Stimulated activated CD4-positive, alpha-beta T cell treated with anti-CD3 and anti-CD28 coated beads, Interleukin-1b, Interleukin-23, amount 100 ng/mL, for 4 hours (primary cell): ENCODE measurements around the gene SEPTIN8.
A peak's percentile ranks its signal among the peaks of the same experiment; 100 is the strongest.

Experiments
- DNase-seq, 2 donors: peaks; one replicate each; pipeline ENCODE4 v3.0.0-alpha.2; 2020; ENCODE audit warnings: low read depth in 2 of 2

Gene SEPTIN8

DNA sequence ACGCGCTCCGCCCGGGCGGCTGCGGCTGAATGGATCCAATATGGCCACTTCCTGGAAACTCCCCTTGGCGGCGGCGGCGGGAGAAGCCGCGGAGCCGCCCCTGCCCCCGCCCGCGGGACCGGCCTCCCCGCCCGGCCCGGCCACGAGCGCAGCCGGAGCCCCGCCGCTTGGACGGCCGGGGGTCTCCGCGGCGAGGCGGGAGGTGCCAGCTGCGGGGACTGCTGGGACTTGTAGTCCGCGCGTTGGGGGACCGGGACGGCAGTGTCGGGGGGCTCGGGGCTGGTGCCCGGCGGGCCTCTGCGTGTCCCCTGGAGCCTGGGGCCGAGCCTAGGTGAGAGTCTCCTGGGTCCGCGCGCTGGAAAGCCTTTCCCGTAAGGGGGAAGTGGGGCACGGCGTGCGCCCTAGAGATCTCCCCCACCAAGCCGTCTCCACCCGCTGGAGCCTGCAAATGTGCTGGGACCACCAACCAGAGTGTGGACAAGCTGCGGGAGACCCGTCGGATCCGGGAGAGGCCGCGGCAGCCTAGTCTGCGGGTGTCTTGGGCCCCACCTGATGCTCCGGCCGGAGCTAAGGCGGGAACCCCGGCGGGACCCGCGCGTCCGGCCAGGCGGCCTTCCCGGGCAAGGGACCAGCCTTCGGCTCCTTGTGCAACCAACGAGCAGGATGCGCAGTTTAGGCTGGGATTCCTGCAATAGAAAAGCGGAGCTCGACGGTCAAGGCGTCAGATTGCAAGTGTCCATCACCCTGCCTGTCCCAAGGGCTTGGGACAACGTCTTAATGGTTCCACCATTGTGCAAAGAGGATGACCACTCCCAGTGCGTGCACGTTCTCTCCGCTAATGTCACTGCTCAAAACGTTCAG, at the start of gene SEPTIN8:
SEPTIN8 (minus strand) TSS at position 31 of the 861 bp plus-strand sequence. CDS start 102 bp downstream, outside the sequence.
- peak; percentile 7 to 34 for DNase-seq

- DNase-seq: no peak
Observed at GRCh38 chr5:132826424-132827082, 49.5 kb upstream of the SEPTIN8 start.

GRCh38 chr5:132825834-132826391, 48.9 kb upstream of the SEPTIN8 start:
- no peak for DNase-seq

DNA sequence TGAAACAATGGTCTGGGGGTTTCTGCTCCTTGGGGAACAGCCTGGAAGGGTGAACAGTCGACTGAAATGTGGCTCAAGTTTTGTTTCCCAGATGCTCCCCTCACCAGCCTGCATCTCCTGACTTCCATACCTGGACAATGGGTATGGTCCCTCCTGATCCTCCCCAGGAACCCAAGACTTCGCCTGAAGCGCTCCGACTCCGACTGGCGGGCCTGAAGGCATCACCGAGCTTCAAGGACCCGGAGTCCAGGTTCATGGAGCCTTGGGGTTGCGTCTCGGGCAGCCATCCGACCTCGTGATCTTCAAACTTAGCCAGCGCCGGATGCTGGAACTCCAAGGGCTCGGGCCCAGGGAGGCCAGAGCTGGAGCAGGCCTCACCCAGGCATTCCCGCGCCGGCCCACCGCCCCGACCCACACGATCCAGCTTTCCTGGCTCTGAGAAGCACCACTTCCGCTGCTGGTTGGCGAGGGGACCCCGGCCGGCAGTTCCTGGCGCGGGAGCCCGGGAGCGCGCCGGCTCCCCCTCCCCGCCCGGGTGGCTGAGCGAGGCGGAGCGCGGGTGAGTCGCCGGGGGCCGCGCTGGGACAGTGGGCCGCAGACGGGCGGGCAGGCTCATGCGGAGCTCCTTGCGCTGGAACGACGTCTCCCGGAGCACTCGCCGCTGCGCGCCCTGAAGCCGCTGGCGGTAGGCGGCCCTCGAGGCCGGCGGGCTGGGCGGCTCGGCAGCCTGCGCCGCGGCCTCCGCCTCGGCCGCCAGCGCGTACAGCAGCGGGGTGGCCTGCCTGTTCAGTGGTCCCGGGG, 48.2 kb upstream of the SEPTIN8 start:
- no peak for DNase-seq

DNA sequence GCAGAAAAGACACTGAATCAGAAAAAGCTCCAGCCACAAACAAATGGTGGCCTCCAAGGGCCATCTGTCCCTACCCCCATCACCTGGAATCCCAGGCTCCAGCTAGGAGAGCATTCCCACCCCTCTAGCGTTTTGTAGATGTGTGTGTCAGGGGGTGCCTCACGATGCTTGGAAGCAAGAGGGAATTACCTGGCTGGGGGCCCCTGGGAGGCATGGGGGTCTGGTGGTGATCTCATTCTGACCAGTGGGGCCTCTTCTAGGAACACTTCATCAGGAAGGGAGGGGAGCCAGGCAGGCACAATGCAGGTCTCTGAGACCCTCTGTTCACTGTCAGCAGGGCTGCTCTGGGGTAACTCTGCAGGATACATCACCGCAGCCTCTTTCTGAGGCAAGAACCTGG, 47.4 kb upstream of the SEPTIN8 start:
- DNase-seq: no peak

- no peak for DNase-seq
Observed at GRCh38 chr5:132823481-132824050, 46.5 kb upstream of the SEPTIN8 start.

DNA sequence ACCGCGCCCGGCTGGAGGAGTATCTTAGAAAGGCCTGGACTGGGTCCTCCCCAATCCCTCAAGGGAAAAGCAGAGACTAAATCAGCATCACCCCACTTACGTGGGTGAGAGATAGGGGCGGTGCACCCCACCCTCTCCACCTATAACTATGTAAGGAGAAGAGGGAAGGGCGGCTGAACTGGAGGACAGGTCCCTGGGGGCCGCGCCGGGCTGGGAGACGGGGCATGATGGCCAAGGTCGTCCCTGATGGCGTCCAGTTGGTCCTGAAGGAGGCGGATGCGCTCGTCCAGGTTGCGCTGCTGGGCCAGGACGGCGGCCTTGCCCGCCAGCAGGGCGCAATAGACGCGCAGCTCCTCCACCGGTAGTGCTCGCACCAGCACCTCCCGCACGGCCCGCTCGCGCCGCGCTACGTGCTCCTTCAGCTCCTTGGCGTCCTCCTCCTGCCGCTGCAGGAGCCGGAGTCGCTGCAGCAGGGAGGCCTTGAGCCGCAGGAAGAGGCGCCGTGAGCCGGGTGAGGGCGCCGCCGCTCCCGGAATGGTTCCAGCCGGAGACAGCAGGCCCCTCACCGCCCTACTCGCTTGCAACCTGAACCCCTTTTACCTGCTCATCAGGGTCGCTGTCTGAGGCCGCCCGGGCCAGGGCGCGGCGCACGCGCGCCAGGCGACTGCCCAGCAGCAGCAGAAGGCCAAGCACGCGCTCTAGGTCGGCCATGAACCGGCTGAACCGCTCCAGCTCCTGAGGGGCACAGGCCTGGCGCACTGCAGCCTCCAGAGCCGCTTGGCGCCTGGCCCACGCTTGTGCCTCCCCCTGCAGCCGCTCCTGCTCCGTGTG, 45.8 kb upstream of the SEPTIN8 start:
- no peak for DNase-seq

- DNase-seq: no peak
Observed at GRCh38 chr5:132821791-132822190, 44.8 kb upstream of the SEPTIN8 start.

DNA sequence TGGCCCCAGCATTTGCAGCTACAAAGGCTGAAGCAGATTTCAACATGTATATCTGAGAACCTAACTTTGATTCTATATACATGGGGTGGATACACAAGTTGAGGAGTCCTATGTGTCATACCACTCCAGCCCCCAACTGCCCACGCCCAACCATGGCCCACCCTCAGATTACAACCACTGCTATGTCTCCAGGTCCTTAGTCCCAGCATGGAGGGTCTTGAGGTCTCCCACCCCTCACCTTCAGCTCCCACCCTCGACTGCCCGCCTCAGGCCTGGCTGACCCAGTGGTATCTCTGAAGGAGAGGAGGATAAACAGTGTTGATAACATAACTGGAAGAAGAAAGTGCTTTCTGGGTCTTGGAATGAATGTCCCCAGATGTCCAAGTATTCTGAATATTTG, 44.3 kb upstream of the SEPTIN8 start:
- DNase-seq: no peak

- peak; percentile 84 to 85 for DNase-seq
Observed at GRCh38 chr5:132820162-132820754, 43.2 kb upstream of the SEPTIN8 start.

DNA sequence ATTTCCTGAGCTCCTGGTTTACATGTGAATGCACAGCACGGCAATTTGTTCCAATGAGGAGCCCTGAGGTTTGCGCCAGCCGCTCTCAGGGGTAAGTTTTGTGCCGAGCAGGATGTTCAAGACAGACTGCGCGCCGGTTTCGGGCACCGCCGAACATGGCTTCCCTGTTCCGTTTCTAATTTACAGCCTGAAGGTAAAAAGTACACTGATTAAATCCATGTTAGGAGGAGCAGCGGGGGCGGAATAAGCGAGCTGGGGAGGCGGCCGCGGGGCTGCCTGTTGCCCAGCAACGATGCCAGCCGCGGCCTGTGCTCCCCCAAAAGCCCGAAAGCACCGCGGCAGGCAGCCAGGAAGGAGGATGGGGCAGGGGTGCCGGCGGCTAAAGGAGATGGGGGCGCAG, 42.4 kb upstream of the SEPTIN8 start:
- DNase-seq: no peak

DNA sequence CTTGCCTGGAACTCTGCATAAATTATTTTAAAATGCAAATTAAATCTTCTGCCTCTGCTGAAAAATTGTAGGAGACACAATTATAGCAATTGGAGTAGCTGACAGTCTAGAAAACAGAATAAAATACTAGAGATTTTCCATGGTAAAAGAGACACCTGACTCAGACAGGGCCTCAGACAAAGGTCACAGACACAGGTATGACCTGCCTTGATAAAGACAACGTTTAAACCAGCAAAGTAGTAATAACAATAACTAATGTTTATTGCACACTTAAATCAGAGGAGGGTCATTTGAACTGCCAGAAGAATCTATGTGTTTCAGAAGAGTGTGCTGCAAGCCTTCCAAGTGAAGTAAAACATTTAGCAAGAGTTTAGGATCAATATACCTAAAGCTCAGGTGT, 40.0 kb upstream of the SEPTIN8 start:
- DNase-seq: no peak

GRCh38 chr5:132816554-132816953, 39.5 kb upstream of the SEPTIN8 start:
- DNase-seq: no peak

GRCh38 chr5:132816083-132816482, 39.0 kb upstream of the SEPTIN8 start:
- no peak for DNase-seq

- DNase-seq: no peak
Observed at GRCh38 chr5:132815454-132815853, 38.4 kb upstream of the SEPTIN8 start.

GRCh38 chr5:132814503-132815294, 37.7 kb upstream of the SEPTIN8 start:
- DNase-seq: no peak

GRCh38 chr5:132813599-132814502, 36.8 kb upstream of the SEPTIN8 start:
- peak in 1 of 2 donors; percentile 20 for DNase-seq
